Lung (tissue), 16 donors: Measurements from ENCODE around the gene TEX13A. TPM values are rescaled to one million over a fixed set of nuclear protein-coding genes. Genes with fewer than 3 reads are reported as not detected.

Experiments used
- ATAC-seq: fragments of 200-7000 bp; cut with Tn5 transposase; one replicate; pipeline ENCODE4 v1.9.1; 2020; ENCODE audit warnings: moderate number of reproducible peaks; ENCODE audit not compliant: insufficient read depth, low FRiP score
- DNase-seq, 3 donors: peaks; one replicate each; pipeline ENCODE4 v3.0.0-alpha.2; 2013 to 2017
- H3K27ac ChIP-seq, 2 donors: one replicate each; pipeline ENCODE4 v1.5.1; 2013; ENCODE audit warnings: mild to moderate bottlenecking in 2 of 2, moderate library complexity in 2 of 2, control low read depth in 1 of 2, inconsistent platforms in 1 of 2, low read depth in 1 of 2, low read length in 1 of 2
- H3K27me3 ChIP-seq, 3 donors: one replicate each; pipeline ENCODE4 v1.5.1; 2013; ENCODE audit warnings: low read length in 2 of 3; ENCODE audit not compliant: control insufficient read depth in 3 of 3, insufficient read depth in 3 of 3
- H3K36me3 ChIP-seq, 4 donors: one replicate each; pipeline ENCODE4 v1.5.1; 2013; ENCODE audit warnings: low read length in 4 of 4, mild to moderate bottlenecking in 1 of 4, moderate library complexity in 1 of 4; ENCODE audit not compliant: control insufficient read depth in 4 of 4, insufficient read depth in 4 of 4
- H3K4me1 ChIP-seq, 5 donors: one replicate each; pipeline ENCODE4 v1.5.1; 2013; ENCODE audit warnings: low read length in 5 of 5, mild to moderate bottlenecking in 2 of 5, moderate library complexity in 1 of 5; ENCODE audit not compliant: control insufficient read depth in 5 of 5, insufficient read depth in 5 of 5
- H3K4me3 ChIP-seq: one replicate; pipeline ENCODE4 v1.5.1; 2013; ENCODE audit warnings: mild to moderate bottlenecking, control low read depth, moderate library complexity
- H3K9ac ChIP-seq, 2 donors: one replicate each; pipeline ENCODE4 v1.5.1; 2013; ENCODE audit warnings: low read length in 2 of 2, control low read depth in 1 of 2; ENCODE audit not compliant: insufficient read depth in 1 of 2
- H3K9me3 ChIP-seq, 4 donors: one replicate each; pipeline ENCODE4 v1.5.1; 2013; ENCODE audit warnings: low read length in 3 of 4, mild to moderate bottlenecking in 1 of 4, moderate library complexity in 1 of 4; ENCODE audit not compliant: control insufficient read depth in 4 of 4, insufficient read depth in 3 of 4
- WGBS, 2 donors: extraction: QIAGEN DNeasy Blood & Tissue Kit; methylation state at CpG; one replicate each; pipeline ENCODE4 v1.1.7; 2013; 5-methylcytosine and 5-hydroxymethylcytosine counted together
- long read RNA-seq, 5 donors: transcript quantifications; one replicate each; lab custom pipeline, GENCODE V29; 2026
- polyA plus RNA-seq, 2 donors: library from polyadenylated mRNA; stranded (reverse); fragments of 200-250 nt; gene quantifications; one replicate each; pipeline ENCODE4 v1.2.1, GENCODE V29; 2013
- total RNA-seq, 2 donors: library from RNA; depleted of rRNA in 1 of 2; stranded (reverse); fragments of >200 nt in 1 of 2; gene quantifications; one replicate each; pipeline ENCODE4 v1.2.1, GENCODE V29; 2014 to 2021
- TF ChIP-seq, protein P1 (sequence below): IDR thresholded peaks from 2 replicates; pipeline ENCODE4 v1.5.1; 2012; ENCODE audit warnings: mild to moderate bottlenecking; ENCODE audit errors: control extremely low read depth, extremely low read depth
- donor health status: control.
- donor health status: control.
- donor health status: Bipolar disorder and iron deficiency.
- donor health status: healthy.
- donor health status: DM: yes; HTN: yes; CAD: no.

The TEX13A gene, protein sequence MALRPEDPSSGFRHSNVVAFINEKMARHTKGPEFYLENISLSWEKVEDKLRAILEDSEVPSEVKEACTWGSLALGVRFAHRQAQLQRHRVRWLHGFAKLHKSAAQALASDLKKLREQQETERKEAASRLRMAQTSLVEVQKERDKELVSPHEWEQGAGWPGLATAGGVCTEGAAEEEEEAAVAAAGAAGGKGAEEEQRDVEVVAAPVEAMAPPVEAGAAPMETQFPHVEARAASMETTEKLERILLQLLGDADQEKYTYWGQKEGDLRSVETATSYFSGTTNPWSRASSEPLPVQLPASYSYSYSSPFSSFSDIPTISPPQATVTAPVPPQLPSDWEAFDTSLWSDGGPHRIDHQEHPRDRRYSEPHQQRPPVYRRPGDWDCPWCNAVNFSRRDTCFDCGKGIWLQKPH
- not detected for total RNA-seq
- polyA plus RNA-seq: not detected
- long read RNA-seq, donor 1: 0 reads
- long read RNA-seq, donor 2: 0 reads
- long read RNA-seq, donor 3: 0 reads
- long read RNA-seq, donor 4: 0 reads
- long read RNA-seq, donor 5: 0 reads

DNA sequence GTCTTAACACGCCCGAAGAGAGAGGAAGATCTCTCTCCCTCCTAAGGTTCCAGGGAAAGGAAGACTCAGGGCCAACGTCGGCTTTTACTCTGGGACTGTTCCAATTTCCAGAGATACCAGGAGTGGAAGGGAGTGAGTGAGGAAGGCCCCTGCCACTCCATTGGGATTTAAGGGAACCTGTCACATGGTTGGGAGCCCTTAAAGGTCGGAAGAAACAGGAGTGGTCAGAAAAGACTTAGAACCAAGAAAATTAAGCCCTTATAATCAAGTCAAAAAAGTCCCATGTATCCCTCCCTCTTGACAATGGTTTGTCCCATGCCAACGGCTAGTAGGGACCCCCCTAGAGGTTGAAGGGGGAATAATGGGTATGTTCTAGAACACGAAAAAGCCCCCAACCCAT, at the start of gene TEX13A:
TEX13A (minus strand) TSS at position 59 of the 400 bp plus-strand sequence. CDS start 297 bp downstream, outside the sequence.
- no peak for DNase-seq
- Histone ChIP-seq H3K4me3 (no peak within 1 kb of the TSS), H3K9ac (no peak within 1 kb of the TSS), H3K27me3 (peaks cover 0 to 30% (median 3%) of the 10 kb centered on the region in 3 donors), H3K27ac (no peak within 1 kb of the TSS), H3K4me1 (no peaks in the 10 kb centered on the region), H3K9me3 (peaks cover 0 to 10% (median 0%) of the 10 kb centered on the region in 4 donors), H3K36me3 (no peaks in the 10 kb centered on the region)
- TF ChIP-seq, protein P1, sequence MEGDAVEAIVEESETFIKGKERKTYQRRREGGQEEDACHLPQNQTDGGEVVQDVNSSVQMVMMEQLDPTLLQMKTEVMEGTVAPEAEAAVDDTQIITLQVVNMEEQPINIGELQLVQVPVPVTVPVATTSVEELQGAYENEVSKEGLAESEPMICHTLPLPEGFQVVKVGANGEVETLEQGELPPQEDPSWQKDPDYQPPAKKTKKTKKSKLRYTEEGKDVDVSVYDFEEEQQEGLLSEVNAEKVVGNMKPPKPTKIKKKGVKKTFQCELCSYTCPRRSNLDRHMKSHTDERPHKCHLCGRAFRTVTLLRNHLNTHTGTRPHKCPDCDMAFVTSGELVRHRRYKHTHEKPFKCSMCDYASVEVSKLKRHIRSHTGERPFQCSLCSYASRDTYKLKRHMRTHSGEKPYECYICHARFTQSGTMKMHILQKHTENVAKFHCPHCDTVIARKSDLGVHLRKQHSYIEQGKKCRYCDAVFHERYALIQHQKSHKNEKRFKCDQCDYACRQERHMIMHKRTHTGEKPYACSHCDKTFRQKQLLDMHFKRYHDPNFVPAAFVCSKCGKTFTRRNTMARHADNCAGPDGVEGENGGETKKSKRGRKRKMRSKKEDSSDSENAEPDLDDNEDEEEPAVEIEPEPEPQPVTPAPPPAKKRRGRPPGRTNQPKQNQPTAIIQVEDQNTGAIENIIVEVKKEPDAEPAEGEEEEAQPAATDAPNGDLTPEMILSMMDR: no peak
- 75 to 91% methylated on average over 7 of the region's 7 CpGs for WGBS, 2 donors
- no peak for ATAC-seq

DNA sequence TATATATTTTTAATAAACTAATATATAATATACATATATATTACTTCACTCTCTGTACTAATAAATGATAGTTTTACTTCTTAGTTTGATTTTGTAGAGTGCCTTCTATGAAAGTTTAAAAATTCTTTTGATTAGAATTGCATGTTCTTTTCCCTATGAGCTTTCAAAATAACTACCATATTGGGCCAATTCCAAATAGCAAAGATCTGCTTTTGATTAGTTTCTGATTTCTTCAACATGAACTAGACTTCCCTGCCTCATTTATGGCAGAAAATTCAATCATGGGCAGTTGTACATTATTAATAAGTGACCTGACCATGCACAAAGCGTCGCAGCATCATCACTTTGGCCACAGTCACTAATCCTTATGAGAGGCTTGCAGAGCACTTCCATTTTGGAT, 48.9 kb upstream of the TEX13A start:
- Histone ChIP-seq H3K9me3 (no peaks in the 10 kb centered on the region), H3K36me3 (no peaks in the 10 kb centered on the region), H3K9ac (no peak overlapping the region), H3K4me1 (no peaks in the 10 kb centered on the region), H3K4me3 (no peak overlapping the region), H3K27me3 (peaks cover 2 to 28% (median 21%) of the 10 kb centered on the region in 3 donors), H3K27ac (no peak overlapping the region)
- DNase-seq (no peak), ATAC-seq (no peak)
- WGBS, 2 donors: 86 to 100% methylated on average over 2 of the region's 2 CpGs
- TF ChIP-seq, protein P1: no peak

DNA sequence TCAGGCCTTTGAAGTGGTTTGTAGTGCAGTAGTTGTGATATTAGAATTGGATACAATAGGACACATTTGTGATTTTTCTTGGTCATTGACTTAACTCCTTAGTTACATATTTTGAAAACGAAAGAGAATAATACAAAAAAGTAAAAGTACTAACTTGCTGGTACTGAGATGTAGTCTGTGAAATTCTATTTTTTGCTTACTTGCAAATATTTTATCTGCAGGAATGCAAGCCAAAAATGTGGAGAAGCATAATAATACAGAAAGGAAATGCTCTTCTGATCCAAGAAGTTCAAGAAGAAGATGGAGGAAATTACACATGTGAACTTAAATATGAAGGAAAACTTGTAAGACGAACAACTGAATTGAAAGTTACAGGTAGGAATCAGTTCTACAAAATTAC, 46.7 kb upstream of the TEX13A start:
- Histone ChIP-seq H3K9ac (no peak overlapping the region), H3K27me3 (peaks cover 0 to 33% (median 20%) of the 10 kb centered on the region in 3 donors), H3K4me3 (no peak overlapping the region), H3K36me3 (no peaks in the 10 kb centered on the region), H3K4me1 (no peaks in the 10 kb centered on the region), H3K9me3 (no peaks in the 10 kb centered on the region), H3K27ac (no peak overlapping the region)
- DNase-seq (no peak), ATAC-seq (no peak)
- WGBS, 2 donors: 73 to 83% methylated on average over 2 of the region's 2 CpGs
- TF ChIP-seq, protein P1: no peak
